Caco-2 (cell line): ENCODE data around the gene TYW1. TPM values are rescaled to one million over a fixed set of nuclear protein-coding genes. Genes with fewer than 3 reads are reported as not detected.
"Not testable (repeated sequence)": the region's sequence is repeated elsewhere in the genome, so short reads cannot be mapped to it uniquely, and the experiment has no call there.

Experiments used
- BruUV-seq: library from RNA; stranded (reverse); fragments of 400-500 nt; replicated peaks from 2 replicates; lab custom pipeline; 2021; lab: Mats Ljungman, UMichigan
- CTCF ChIA-PET: fragments of 300-600 bp; sonication (Branson Sonifier 250); formaldehyde crosslinking; loops from one replicate; lab custom pipeline; 2022; ENCODE audit warnings: antibody characterized with exemption; lab: Charles Lee
- POLR2A ChIA-PET: fragments of 300-600 bp; sonication (Branson Sonifier 250); formaldehyde crosslinking; loops from one replicate; lab custom pipeline; 2022; ENCODE audit warnings: antibody characterized with exemption; lab: Charles Lee
- DNase-seq, 2 experiments: peaks; one replicate each; pipeline versions ENCODE4 v3.0.0 to v3.0.0-alpha.2; 2020 to 2022
- H3K27me3 ChIP-seq: replicated peaks from 2 replicates; pipeline ENCODE4 v1.6.0; 2011; ENCODE audit warnings: low read length; ENCODE audit not compliant: control insufficient read depth, insufficient read depth
- H3K36me3 ChIP-seq: 2 replicates; pipeline ENCODE4 v1.5.1; 2011; ENCODE audit warnings: low read length; ENCODE audit not compliant: control insufficient read depth, insufficient read depth
- H3K4me1 ChIP-seq: fragments of 250-450 bp; sonication (Bioruptor Pico); 2 replicates; pipeline ENCODE4 v1.5.1; 2020; ENCODE audit warnings: mild to moderate bottlenecking
- H3K4me3 ChIP-seq: 2 replicates; pipeline ENCODE4 v1.5.1; 2011; ENCODE audit warnings: low read depth, mild to moderate bottlenecking, control low read depth, low read length
- H3K9me3 ChIP-seq: fragments of 250-450 bp; sonication (Bioruptor Pico); 2 replicates; pipeline ENCODE4 v1.5.1; 2020; ENCODE audit warnings: mild to moderate bottlenecking, moderate library complexity
- H3K27ac Mint-ChIP-seq: one replicate; pipeline ENCODE4 v1.8.0; 2022; ENCODE audit warnings: mixed read lengths; ENCODE audit not compliant: unreplicated experiment
- H3K27me3 Mint-ChIP-seq: one replicate; pipeline ENCODE4 v1.8.0; 2022; ENCODE audit warnings: mixed read lengths; ENCODE audit not compliant: insufficient read depth, unreplicated experiment
- H3K36me3 Mint-ChIP-seq: one replicate; pipeline ENCODE4 v1.8.0; 2022; ENCODE audit warnings: mild to moderate bottlenecking, mixed read lengths; ENCODE audit not compliant: insufficient read depth, unreplicated experiment
- H3K4me1 Mint-ChIP-seq: one replicate; pipeline ENCODE4 v1.8.0; 2022; ENCODE audit warnings: low read depth, mixed read lengths; ENCODE audit not compliant: unreplicated experiment
- H3K4me3 Mint-ChIP-seq: one replicate; pipeline ENCODE4 v1.8.0; 2022; ENCODE audit warnings: mild to moderate bottlenecking, moderate library complexity, mixed read lengths; ENCODE audit not compliant: unreplicated experiment
- H3K9me3 Mint-ChIP-seq: one replicate; pipeline ENCODE4 v1.8.0; 2022; ENCODE audit warnings: mixed read lengths; ENCODE audit not compliant: unreplicated experiment
- intact Hi-C: fragments of 100-400 bp; cut with micrococcal nuclease; formaldehyde crosslinking; loops from one replicate; pipeline ENCODE4 v1.10.0; 2022; ENCODE audit not compliant: unreplicated experiment
- total RNA-seq: library from RNA; stranded (reverse); gene quantifications from 2 replicates; pipeline ENCODE4 v1.2.3, GENCODE V29; 2022
- TF ChIP-seq, protein P1 (sequence below), 2 experiments: fragments of 200-600 bp in 1 of 2; IDR thresholded peaks; 1 replicate in 1 of 2; 2 replicates in 1 of 2; pipeline versions ENCODE4 v1.5.1 to v1.8.0; 2011 to 2022; ENCODE audit warnings: antibody characterized with exemption in 1 of 2, control low read depth in 1 of 2, inconsistent platforms in 1 of 2, low read depth in 1 of 2, low read length in 1 of 2, mild to moderate bottlenecking in 1 of 2, moderate library complexity in 1 of 2; ENCODE audit not compliant: insufficient read depth in 1 of 2, severe bottlenecking in 1 of 2, unreplicated experiment in 1 of 2

Gene TYW1
- total RNA-seq, 1 experiment from 2014 or later, result 26.9 TPM

DNA sequence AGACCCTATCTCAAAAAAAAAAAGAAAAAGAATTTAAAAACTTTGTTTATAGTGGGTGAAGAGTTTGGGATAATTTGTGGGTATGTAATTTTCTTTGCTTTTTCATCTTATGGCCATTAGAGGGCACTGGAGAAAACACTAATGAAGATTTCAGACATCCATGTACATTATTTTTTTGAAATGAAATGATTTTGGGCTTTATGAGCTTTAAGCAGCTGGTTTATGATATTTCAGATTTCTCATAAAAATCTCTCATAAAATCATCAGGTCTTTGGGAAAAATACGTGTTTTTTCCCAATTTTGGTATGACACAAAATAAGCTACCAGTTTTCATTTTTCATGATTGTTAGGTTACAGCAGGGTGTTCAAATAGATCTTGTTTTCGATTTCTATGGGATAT is 44.2 kb downstream of the TYW1 start:
- DNase-seq, BruUV-seq, POLR2A ChIA-PET: not testable (repeated sequence)

DNA sequence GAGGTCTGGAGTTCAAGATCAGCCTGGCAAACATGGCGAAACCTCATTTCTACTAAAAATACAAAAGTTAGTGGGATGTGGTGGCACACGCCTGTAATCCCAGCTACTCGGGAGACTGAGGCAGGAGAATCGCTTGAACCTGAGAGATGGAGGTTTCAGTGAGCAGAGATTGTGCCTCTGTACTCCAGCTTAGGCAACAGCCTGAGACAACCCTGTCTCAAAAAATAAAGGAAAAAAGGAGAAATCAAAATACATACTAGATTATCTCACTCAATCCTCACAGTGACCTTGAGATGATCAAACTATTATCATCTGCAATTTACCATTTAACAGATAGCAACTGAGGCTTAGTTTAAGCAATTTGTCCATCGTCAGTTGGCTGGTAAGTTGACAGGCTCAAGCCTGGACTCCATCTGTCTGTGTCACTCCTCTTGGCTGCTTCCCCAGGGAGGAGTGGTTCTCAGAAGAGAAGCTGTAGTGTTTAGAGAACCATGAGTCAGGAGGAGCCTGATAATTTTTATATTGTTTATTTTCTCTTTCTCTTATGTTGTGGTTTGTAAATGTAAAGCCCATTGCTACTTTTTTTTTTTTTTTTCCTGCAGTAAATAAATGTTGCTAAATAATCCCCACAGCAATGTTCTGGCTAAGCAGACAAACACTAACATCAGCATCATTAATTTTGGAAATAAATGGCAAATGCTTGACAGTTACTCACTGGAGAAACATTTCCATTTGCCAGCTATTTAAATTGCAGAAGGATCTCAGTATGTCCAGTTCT is 46.3 kb downstream of the TYW1 start:
- peaks cover 24% of the 10 kb centered on the region for H3K36me3 Mint-ChIP-seq
- DNase-seq, BruUV-seq, H3K4me3 ChIP-seq, H3K36me3 ChIP-seq, intact Hi-C loops, POLR2A ChIA-PET, H3K9me3 Mint-ChIP-seq, H3K27me3 ChIP-seq, H3K27me3 Mint-ChIP-seq, H3K4me1 Mint-ChIP-seq, H3K27ac Mint-ChIP-seq, CTCF ChIA-PET, H3K9me3 ChIP-seq, H3K4me3 Mint-ChIP-seq, H3K4me1 ChIP-seq: not testable (repeated sequence)

More for the DNA sequence above, 44.2 kb downstream of the TYW1 start:
- H3K27me3 ChIP-seq, H3K4me1 ChIP-seq, H3K27me3 Mint-ChIP-seq, H3K4me3 ChIP-seq, H3K27ac Mint-ChIP-seq, H3K36me3 ChIP-seq, H3K4me3 Mint-ChIP-seq, H3K9me3 ChIP-seq, H3K4me1 Mint-ChIP-seq, H3K9me3 Mint-ChIP-seq, intact Hi-C loops: not testable (repeated sequence)
- peaks cover 32% of the 10 kb centered on the region for H3K36me3 Mint-ChIP-seq
- CTCF ChIA-PET, result interaction anchor here (0.6 to 0.7 kb wide), 2 partner anchors 167 to 217 kb away, joined by 3 to 4 read pairs; no protein-coding TSS in a partner anchor
- TF ChIP-seq, protein P1, sequence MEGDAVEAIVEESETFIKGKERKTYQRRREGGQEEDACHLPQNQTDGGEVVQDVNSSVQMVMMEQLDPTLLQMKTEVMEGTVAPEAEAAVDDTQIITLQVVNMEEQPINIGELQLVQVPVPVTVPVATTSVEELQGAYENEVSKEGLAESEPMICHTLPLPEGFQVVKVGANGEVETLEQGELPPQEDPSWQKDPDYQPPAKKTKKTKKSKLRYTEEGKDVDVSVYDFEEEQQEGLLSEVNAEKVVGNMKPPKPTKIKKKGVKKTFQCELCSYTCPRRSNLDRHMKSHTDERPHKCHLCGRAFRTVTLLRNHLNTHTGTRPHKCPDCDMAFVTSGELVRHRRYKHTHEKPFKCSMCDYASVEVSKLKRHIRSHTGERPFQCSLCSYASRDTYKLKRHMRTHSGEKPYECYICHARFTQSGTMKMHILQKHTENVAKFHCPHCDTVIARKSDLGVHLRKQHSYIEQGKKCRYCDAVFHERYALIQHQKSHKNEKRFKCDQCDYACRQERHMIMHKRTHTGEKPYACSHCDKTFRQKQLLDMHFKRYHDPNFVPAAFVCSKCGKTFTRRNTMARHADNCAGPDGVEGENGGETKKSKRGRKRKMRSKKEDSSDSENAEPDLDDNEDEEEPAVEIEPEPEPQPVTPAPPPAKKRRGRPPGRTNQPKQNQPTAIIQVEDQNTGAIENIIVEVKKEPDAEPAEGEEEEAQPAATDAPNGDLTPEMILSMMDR (IDR thresholded peaks at IDR 0.05; ENCODE audit: insufficient read depth in 1 of 2, low read depth in 1 of 2, low read length in 1 of 2, severe bottlenecking in 1 of 2, unreplicated experiment in 1 of 2), result peak in 1 of 2 experiments; percentile 18

DNA sequence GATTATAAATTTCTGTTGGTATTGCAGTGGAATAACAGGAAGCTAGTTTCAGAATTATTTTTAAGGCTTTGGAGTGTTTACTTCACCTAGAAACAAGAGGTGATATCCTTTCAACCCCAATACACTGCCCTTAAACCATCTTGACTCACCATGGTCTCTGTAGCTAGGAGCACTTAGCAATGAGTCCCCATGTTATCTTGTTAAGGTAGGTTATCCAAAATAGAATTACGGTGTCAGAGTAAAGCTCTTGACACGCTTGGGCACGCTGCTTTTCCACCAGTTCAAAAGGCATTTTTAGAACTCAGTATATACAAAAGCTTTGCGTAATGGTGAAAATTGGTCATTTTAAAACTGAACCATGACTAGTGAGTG is 46.9 kb downstream of the TYW1 start:
- H3K36me3 ChIP-seq, H3K27ac Mint-ChIP-seq, H3K9me3 ChIP-seq, DNase-seq, H3K4me3 ChIP-seq, H3K4me3 Mint-ChIP-seq, BruUV-seq, H3K27me3 Mint-ChIP-seq, CTCF ChIA-PET, H3K4me1 Mint-ChIP-seq, intact Hi-C loops, H3K27me3 ChIP-seq, H3K9me3 Mint-ChIP-seq, H3K4me1 ChIP-seq, POLR2A ChIA-PET: not testable (repeated sequence)
- H3K36me3 Mint-ChIP-seq, result peaks cover 24% of the 10 kb centered on the region

DNA sequence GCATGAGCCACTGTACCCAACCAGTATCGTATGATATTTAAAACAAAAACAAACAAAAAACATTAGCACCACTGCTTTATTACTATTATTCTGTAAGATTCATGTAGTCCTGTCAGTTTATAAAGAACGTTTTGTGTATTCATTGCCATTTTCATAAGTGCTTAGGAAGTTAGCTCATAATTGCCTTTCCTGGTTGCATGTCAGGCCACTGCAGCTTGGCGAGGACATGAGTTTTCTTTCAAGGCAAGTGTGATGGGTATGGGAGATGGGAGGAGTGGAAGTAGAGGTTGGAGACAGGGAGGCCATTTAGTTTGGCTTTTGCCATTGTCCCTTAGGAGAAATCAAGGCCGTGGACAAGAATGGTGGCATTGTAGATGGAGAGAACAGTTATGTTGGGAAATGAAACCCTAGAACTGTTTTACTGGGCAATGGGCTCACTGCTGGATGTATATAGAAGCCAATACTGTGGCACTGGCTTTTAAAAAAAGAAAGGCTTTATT is 48.9 kb downstream of the TYW1 start:
- no peak overlapping the region for H3K4me3 ChIP-seq
- Mint-ChIP-seq H3K27ac (no peak overlapping the region), H3K27me3 (no peaks in the 10 kb centered on the region), H3K4me1 (no peaks in the 10 kb centered on the region), H3K9me3 (no peaks in the 10 kb centered on the region), H3K36me3 (peaks cover 33% of the 10 kb centered on the region), H3K4me3 (no peak overlapping the region)
- ChIA-PET CTCF (no interaction called here), POLR2A (no interaction called here)
- H3K4me1 ChIP-seq, result no peaks in the 10 kb centered on the region
- no peaks in the 10 kb centered on the region for H3K27me3 ChIP-seq
- no peaks in the 10 kb centered on the region for H3K9me3 ChIP-seq
- no peak for DNase-seq
- no peaks in the 10 kb centered on the region for H3K36me3 ChIP-seq
- intact Hi-C loops, result no loop called here
- TF ChIP-seq, protein P1 (IDR thresholded peaks at IDR 0.05; ENCODE audit: insufficient read depth in 1 of 2, low read depth in 1 of 2, low read length in 1 of 2, severe bottlenecking in 1 of 2, unreplicated experiment in 1 of 2), result no peak
- no TSS peak for BruUV-seq

DNA sequence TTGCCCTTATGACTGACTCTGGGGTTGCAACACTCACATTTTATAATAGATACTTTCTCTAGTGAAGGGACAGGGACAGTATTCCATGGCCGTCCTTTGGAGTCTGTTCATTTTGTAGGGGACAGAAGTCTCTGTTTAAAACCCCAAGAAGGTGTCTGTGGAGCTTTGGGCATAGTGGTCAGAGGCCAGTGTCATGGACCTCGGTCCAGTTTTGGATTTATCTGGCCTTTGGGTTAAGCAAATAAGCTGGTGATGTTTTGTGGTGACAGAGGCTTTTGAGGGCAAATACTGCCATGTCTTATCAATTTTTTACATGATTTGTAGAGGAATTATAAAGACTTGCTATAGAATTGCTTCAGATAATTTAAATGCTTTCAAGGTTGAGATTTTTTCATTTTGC is 50.2 kb downstream of the TYW1 start:
- H3K4me1 Mint-ChIP-seq, H3K4me1 ChIP-seq, DNase-seq, H3K4me3 ChIP-seq, intact Hi-C loops, BruUV-seq, H3K9me3 Mint-ChIP-seq, H3K27me3 ChIP-seq, H3K27ac Mint-ChIP-seq, H3K27me3 Mint-ChIP-seq, H3K9me3 ChIP-seq, H3K36me3 ChIP-seq, CTCF ChIA-PET, H3K4me3 Mint-ChIP-seq: not testable (repeated sequence)
- peaks cover 37% of the 10 kb centered on the region for H3K36me3 Mint-ChIP-seq
- POLR2A ChIA-PET, result interaction anchor here (0.5 kb wide), 1 partner anchor 255 kb away, joined by 3 read pairs; no protein-coding TSS in a partner anchor
